HT-29 (cell line): Measurements from ENCODE around the gene SNRPA. TPM values are rescaled to one million over a fixed set of nuclear protein-coding genes. Genes with fewer than 3 reads are reported as not detected.
"Not testable (repeated sequence)": the region's sequence is repeated elsewhere in the genome, so short reads cannot be mapped to it uniquely, and the experiment has no call there.

Experiments
- DNase-seq: peaks from one replicate; pipeline ENCODE4 v3.0.0-alpha.2; 2015; ENCODE audit warnings: low spot score
- total RNA-seq: library from RNA; depleted of rRNA; stranded (reverse); fragments of >200 nt; shearing (Covaris generic); gene quantifications from 2 replicates; pipeline ENCODE4 v1.2.3, GENCODE V29; 2014

The SNRPA gene
- total RNA-seq, 1 experiment from 2014 or later = 361 TPM

DNA sequence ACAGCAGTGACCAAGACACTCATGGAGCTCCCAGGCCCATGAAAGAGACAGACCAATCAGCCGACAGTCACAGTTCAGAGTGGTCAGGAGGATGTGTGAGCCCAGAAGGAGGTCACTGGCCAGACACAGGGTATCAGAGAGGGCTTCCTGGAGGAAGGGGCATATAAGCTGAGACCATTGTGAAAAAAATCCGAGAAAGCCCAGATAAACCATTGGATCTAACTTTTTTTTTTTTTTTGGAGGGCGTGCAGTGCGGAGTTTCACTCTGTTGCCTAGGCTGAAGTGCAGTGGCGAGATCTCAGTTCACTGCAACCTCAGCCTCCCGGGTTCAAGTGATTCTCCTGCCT is 29.9 kb upstream of the SNRPA start:
- DNase-seq = no peak

DNA sequence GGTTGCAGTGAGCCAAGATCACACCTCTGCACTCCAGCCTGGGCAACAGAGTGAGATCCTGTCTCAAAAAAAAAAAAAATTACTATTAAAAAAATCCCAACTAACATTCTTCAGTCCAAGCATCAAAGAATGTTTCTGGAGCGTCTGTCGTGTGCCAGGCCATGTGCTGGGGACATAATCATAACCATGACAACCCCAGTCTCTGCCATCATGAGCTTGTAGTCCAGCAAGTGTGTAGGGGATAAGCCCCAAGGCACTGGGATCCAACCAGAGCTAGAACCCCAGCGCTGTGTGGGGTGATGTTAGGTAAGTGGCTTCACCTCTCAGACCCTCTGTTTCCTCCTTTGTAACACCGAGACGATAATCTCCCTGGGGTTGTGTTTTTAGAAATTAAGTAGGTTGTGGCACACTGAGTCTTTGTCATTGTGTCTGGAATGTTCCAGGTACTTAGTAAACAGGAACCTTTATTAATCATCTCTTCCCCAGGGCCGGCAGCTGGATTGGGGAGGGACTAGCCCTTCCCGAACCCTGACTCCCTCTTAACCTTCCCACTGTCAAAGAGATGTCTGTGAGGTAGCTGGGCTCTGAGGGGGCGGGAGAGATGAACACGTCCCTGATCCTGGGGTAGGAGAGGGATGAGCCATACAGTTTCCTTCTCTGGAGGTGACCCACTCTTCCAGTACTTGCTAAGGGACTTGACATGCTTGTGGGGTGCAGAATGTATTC is 28.9 kb upstream of the SNRPA start:
- DNase-seq = no peak

DNA sequence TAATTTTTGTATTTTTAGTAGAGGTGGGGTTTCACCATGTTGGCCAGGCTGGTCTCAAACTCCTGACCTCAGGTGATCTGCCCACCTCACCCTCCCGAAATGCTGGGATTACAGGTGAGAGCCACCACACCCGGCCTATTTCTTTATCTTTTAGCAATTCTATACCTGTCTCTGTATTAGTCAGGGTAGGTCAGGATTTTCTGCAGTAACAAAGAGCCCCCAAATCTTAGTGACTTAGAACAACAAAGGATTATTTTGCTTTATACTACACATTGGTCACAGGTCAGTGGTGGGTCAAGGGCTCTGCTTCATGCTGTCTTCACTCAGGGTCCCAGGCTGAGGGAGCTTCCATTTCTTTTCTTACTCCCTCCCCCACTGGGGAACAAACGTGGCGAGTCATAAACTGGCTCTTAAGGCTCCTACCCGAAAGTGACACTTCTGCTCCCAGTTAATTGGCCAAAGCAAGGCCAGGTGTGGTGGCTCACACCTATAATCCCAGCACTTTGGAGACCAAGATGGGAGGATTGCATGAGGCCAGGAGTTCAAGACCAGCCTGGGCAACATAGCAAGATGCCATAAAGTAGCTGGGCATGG is 27.2 kb upstream of the SNRPA start:
- DNase-seq = no peak

DNA sequence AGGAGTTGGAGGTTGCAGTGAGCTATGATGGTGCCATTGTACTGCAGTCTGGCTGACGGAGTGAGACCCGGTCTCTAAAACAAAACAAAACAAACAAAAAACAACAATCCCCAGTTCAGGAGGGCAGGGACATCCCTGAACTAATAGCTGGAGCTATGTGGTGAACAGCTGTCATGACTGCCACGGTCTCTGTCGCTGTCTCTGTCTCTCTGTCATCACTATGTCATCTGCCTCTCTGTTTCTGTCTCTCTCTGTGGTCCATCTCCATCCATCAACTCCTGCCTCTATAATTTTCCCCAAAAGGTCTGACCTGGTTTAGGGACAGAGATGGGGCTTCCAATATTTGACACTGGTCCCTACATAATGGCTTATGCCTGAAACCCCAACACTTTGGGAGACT is 26.7 kb upstream of the SNRPA start:
- no peak for DNase-seq

DNA sequence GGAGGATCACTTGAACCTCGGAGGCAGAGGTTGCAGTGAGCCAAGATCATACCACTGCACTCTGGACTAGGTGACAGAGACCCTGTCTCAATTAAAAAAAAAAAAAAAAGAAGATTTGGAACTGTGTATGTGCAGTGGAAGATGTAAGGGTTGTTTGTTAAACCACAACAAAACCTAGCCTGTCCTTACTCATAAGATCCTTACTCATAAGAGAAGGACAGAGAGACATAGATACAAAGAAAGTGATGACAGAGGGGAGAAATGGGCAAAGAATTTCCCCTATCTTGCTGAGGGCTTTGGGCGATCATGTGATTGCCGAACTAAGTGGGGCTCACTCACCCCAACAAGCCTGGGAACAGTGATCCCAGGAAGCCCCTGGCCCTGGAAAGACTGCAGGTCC is 26.1 kb upstream of the SNRPA start:
- no peak for DNase-seq

DNA sequence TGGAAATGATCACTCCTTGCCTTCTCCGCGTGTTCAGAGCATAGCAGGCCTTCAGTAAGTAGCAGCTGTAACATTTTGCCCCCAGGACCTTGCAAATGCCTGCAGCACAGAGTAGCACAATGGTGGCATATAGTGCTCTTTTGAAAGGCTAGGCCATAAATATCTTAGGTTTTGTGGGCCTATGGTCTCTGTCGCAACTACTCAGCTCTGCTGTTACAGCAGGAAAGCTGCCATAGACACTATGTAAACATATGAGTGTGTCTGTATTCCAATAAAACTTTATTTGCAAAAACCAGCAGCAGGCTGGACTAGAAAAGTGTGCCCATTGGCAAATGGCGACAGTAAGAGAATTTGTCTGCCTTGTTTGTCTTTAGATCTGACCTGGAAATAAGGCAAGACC is 24.7 kb upstream of the SNRPA start:
- no peak for DNase-seq

DNA sequence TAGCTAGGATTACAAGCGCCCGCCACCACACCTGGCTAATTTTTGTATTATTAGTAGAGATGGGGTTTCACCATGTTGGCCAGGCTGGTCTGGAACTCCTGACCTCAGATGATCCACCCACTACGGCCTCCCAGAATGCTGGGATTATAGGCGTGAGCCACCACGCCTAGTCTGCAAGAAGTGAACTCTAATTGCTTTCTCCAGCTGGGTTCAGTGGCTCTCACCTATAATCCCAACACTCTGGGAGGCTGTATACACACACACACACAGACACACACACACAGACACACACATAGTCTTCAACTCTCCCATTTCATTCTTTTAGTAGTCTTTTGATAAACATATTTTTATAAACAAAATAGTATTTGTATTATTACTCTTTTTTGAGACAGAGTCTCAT is 20.9 kb upstream of the SNRPA start:
- not testable (repeated sequence) for DNase-seq

DNA sequence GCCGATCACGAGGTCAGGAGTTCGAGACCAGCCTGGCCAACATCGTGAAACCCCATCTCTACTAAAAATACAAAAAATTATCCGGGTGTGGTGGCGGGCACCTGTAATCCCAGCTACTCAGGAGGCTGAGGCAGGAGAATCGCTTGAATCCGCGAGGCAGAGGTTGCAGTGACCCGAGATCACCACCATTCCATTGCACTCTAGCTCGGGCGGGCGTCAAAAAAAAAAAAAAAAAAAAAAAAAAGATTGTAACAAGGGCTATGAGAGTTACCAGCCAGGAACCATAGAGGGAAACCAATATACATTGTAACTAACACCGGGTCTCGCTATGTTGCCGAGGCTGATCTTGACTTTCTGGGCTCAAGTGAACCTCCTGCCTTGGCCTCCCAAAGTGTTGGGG is 18.7 kb upstream of the SNRPA start:
- DNase-seq = not testable (repeated sequence)

DNA sequence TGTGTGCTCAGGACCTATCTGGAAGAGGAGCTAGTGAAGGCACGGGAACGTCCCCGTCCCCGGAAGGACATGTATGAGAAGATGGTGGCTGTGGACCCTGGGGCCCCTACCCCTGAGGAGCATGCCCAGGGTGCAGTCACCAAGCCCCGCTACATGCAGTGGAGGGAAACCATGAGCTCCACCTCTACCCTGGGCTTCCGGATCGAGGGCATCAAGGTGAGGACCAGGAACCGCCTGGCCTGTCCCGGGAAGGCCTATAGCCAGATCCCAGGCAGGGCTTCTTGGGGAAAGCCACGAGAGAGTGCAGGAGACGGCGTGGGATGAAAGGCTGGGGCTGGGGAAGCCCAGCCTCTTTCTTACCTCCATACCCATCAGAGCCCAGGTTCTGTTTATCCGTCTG is 17.9 kb upstream of the SNRPA start:
- no peak for DNase-seq

DNA sequence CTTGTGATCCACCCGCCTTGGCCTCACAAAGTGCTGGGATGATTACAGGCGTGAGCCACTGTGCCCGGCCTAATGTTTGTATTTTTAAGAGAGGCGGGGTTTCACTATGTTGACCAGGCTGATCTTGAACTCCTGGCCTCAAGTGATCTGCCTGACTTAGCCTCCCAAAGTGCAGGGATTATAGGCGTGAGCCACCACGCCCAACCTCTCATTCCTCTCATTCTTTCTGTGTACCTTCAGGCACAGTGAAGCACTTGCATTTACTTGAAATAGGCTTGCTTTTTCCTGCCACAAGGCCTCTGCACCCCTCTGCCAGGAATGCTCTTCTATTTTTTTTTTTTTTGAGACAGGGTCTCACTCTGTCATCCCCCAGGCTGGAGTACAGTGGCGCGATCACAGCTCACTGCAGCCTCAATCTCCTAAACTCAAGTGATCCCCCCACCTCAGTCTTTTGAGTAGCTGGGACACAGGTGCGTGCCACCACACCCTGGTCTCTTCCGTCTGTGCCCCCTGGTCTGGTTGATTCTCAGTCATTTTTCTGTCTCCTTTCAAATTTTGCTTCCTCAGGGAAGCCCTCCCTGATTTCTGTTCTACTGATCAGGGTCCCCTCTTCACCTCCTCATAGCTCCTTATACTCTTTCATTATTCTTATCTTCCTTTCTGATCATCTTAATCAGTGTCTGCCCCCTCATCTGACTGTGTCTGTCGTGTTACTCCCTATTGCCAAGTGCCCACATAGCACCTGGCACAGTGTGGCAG is 15.8 kb upstream of the SNRPA start:
- DNase-seq = no peak

DNA sequence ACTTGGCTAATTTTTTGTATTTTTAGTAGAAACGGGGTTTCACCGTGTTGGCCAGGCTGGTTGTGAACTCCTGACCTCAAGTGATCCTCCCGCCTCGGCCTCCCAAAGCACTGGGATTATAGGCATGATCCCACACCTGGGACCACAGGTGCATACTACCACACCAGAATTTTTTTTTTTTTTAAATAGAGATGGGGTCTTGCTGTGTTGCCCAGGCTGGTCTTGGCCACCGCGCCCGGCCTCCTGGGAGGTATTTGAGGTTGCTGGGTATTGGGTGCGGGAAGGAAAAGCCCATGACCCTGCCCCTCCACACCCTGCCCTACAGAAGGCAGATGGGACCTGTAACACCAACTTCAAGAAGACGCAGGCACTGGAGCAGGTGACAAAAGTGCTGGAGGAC is 14.3 kb upstream of the SNRPA start:
- DNase-seq = no peak

DNA sequence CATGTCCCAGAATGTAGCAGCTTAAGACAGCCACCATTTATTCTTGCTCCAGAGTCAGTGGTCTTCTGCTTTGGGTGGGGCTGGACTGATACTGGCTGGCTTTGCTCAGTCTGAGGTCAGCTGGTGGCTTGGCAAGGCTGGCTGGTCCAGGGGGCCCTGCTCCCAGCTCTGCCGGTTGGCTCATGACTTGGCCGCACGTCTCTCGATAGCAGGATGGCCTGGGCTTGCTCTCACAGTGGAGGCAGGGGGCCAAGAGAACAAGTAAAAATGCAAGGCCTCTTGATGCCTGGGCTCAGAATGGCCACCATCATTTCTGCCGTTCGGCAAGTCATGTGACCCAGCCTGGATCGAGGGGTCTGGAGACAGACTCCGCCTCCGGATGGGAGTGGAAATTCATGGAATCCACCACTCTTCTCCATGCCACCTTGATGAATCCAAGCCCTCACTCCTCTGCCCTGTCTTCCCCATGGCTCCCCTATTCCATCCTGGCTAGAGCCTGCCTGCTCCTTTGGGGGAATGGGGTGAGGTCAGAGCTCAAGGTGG is 13.8 kb upstream of the SNRPA start:
- no peak for DNase-seq

DNA sequence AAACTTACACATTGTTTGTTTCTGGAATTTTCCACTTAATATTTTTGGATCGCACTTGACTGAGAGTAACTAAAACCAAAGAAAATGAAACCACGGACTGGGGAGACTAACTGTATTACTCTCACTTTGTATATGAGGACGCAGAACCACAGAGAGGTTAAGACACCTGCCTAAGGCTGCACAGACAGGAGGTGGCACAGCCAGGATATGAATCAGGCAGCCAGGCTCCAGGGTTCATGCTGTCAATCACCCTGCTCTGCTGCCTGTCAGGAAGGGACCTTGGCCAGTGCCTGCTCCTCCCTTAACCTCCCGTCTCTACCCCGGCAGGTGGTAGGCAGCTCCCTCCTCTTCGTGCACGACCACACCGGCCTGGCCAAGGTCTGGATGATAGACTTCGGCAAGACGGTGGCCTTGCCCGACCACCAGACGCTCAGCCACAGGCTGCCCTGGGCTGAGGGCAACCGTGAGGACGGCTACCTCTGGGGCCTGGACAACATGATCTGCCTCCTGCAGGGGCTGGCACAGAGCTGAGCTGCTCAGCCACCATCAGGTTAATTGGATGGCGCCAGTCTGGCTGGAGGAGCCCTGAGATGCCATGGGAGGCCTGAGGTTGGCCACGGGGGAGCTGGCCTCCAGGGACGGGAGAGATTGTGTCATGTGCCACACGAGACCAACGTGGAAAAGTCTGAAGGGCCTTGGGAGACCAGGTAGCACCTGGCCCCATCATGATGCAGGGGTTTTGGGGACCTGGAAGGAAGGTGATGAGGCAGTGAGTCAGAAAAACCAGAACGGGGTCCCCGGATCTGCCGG is 11.8 kb upstream of the SNRPA start:
- DNase-seq = no peak

DNA sequence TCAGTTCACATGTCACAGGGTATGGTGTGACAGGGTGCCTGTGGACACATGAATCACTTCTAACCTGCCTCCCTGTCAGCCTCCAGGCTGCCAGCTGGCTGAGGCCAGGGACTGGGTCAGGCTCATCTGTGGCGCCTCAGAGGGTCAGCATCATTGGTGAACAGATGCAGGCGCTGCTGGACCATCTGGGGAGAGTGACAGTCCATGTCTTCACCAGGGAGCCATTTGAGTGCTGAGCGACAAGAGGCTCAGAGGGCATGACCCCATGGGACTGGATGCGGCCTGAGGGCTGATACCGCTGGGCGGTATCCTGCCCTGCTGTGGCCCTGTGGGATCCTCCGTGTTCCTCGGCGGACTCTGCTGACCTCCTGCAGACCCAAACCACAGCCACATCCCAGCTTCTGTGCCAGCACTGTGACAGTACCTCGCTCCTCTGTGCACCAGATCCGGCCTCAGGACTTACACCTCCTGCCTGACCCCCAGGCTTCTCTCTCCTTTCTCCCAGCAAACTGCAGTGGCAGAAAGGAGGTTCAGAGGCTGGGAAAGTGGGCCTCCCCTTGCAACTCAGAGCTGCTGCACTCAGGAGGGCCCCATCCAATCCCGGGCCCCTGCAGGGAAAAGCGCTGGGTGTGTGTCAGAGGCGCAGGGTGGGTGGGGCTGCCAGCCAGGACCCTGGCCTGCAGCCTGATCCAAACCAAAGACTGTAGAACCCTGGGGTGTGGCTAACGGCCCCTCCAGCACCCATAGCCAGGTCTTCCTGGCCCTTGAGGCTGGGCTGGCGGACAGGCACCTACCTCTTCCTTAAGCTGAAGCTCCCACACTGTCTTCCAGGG is 10.9 kb upstream of the SNRPA start:
- no peak for DNase-seq

DNA sequence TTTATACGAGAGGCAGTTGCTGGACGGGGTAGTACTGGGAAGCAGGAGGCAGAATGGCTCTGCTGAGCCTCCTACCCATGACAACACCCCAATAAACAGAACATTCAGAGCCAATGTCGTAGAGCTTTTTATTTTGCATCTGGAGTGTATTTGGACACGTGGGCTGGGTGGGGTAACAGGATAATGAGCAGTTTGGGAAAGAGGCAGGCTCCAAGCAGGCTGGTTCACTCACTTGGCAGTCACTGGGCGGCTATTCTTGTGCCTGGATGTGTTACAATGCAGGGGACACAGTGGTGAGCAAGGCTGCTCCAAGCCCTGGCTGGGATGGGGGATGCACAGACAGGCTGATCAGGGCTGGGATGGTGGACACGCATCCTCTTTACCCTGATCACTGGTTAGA is 10.3 kb upstream of the SNRPA start:
- no peak for DNase-seq

DNA sequence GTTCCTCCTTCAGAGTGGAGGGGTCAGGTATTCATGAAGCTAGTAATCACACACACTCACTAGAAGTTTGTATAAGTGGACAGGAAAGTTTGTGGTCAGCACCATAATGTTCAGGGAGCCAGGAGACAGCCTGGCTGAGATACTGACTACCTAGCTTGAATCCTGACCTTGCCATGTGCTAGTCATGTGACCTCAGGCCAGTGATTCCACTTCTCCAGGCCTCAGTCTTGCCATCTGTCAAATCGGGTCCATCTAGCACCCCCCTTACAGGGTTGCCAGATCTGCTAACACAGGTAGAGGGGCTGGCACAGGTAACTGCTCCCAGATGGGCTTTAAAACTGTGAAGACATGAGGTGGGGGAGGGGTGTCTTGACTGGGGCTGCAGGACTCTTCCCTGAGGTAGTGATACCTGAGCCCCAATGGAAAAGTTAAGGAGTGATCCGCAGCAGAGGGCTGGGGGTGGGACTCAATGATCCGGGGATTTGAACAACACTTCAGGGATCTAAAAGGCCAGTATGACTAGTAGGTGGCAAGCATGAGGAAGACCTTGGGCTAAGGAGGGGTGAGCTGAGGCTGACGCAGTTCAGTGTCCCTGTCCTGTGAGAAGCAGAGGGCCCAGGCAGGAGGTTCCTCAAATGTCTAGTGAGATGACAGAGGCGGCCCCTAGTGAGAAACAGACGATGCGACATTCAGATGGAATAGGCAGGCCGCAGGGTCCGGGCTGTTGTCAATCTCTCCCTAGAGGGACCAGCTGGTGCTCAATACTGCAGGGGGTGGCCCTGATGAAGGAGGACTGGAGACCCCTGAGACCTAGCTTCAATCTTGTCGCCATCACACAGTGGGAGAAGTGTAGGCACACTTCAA is 9.2 kb upstream of the SNRPA start:
- DNase-seq = no peak

DNA sequence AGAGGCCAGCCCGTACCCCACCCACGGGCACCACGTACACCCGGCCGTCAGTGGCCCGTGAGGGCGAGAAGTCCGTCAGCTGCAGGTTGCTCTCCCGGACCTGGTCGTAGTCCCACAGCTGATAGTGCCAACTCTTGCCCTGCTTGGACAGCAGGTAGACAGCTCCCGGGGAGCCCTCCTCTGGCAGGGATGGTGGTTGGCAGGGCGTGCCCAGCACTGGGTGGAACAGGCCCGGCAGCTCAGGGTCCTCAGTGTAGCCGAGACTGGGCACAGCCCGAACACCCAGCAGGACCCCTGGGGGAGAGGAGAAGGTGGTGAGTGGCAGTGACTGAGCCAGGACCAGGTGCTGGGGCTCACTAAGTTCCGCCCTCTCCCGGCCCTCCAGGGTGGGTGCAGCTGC is 8.5 kb upstream of the SNRPA start:
- DNase-seq = no peak

DNA sequence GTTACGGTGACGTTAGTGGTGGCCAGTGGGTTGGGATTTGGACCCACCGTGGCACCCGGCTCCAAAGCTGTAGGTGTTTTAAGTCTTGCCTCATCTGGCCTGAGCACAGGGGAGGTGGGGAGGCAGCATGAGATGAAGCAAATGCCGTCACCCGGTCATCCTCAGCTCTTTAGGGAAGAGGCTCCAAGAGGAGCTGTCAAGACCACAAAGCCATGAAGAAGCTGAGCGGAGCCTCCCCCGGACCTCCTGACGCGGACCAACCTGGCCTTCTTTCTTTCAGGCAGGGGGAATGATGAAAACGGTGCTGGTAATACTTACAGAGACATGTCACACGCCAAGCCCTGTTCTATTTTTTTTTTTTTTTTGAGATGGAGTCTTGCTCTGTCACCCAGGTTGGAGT is 8.1 kb upstream of the SNRPA start:
- DNase-seq = no peak

DNA sequence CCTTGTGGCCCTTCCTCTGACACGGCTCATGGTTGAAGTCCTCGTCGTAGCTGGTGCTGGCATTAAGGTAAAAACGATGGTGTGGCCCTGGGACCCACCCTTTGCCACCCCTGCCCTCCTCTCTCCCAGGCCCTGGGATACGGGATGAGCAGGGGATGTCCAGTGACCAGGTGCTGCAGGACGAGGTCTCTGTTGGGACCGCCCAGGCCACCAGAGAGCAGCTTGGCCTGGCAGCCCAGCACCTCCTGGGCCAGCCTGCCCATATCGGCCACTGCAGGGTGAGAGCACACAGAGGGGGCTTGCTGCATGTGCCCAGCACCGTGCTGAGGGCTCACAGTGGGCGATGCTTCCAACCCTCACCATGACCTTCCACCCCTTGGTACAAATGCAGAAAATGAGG is 7.1 kb upstream of the SNRPA start:
- no peak for DNase-seq
